Neural cell (in vitro differentiated cells): ENCODE data around the gene FHAD1. TPM values are rescaled to one million over a fixed set of nuclear protein-coding genes. Genes with fewer than 3 reads are reported as not detected.

Experiments used
- H2AFZ ChIP-seq: fragments of 200-600, 300-800 bp; sonication (generic), shearing (Covaris generic); 2 replicates; pipeline ENCODE4 v1.6.0; 2014; ENCODE audit warnings: low read depth, mild to moderate bottlenecking, antibody characterized with exemption, low read length, moderate library complexity
- H3F3A ChIP-seq: fragments of 200-600 bp; shearing (Covaris generic); 2 replicates; pipeline ENCODE4 v1.6.1; 2016; ENCODE audit warnings: mild to moderate bottlenecking, moderate library complexity, mixed read lengths, antibody characterized with exemption, low read length; ENCODE audit not compliant: insufficient read depth, poor library complexity, severe bottlenecking
- H3K27ac ChIP-seq: fragments of 200-600, 300-800 bp; sonication (generic), shearing (Covaris generic); 2 replicates; pipeline ENCODE4 v1.5.1; 2014; ENCODE audit warnings: mild to moderate bottlenecking, low read length, moderate library complexity
- H3K27me3 ChIP-seq: fragments of 300-800, 200-600 bp; sonication (generic), shearing (Covaris generic); 2 replicates; pipeline ENCODE4 v1.6.0; 2014; ENCODE audit warnings: mild to moderate bottlenecking, low read depth, low read length, moderate library complexity; ENCODE audit not compliant: insufficient read depth
- H3K36me3 ChIP-seq: fragments of 300-800, 200-600 bp; sonication (generic), shearing (Covaris generic); 2 replicates; pipeline ENCODE4 v1.5.1; 2014; ENCODE audit warnings: mild to moderate bottlenecking, antibody characterized with exemption, low read length, moderate library complexity; ENCODE audit not compliant: insufficient read depth
- H3K4me2 ChIP-seq: fragments of 300-800, 200-600 bp; sonication (generic), shearing (Covaris generic); 2 replicates; pipeline ENCODE4 v1.6.0; 2014; ENCODE audit warnings: mild to moderate bottlenecking, low read length
- H3K4me3 ChIP-seq: fragments of 300-800, 200-600 bp; sonication (generic), shearing (Covaris generic); 2 replicates; pipeline ENCODE4 v1.5.1; 2014; ENCODE audit warnings: mild to moderate bottlenecking, low read length, moderate library complexity
- H3K79me2 ChIP-seq: fragments of 200-600 bp; shearing (Covaris generic); replicated peaks from 2 replicates; pipeline ENCODE4 v1.6.0; 2014; ENCODE audit warnings: mild to moderate bottlenecking, low read length, moderate library complexity; ENCODE audit not compliant: insufficient read depth
- H3K9ac ChIP-seq: fragments of 300-800, 200-600 bp; sonication (generic), shearing (Covaris generic); 2 replicates; pipeline ENCODE4 v1.6.1; 2016; ENCODE audit warnings: mild to moderate bottlenecking, low read length, mixed read lengths
- H3K9me2 ChIP-seq: fragments of 200-600 bp; shearing (Covaris generic); 2 replicates; pipeline ENCODE4 v1.6.1; 2016; ENCODE audit warnings: mild to moderate bottlenecking, low read length, mixed read lengths; ENCODE audit not compliant: insufficient read depth
- H3K9me3 ChIP-seq: fragments of 200-600, 300-800 bp; sonication (generic), shearing (Covaris generic); 2 replicates; pipeline ENCODE4 v1.6.1; 2016; ENCODE audit warnings: mild to moderate bottlenecking, mixed run types, low read length, moderate library complexity, mixed read lengths
- H4K20me1 ChIP-seq: fragments of 200-600 bp; shearing (Covaris generic); 2 replicates; pipeline ENCODE4 v1.6.1; 2016; ENCODE audit warnings: mild to moderate bottlenecking, mixed run types; ENCODE audit not compliant: insufficient read depth
- EP300 ChIP-seq: fragments of 450-650 bp; conservative IDR thresholded peaks from 2 replicates; pipeline ENCODE4 v1.6.1; 2014; ENCODE audit warnings: antibody characterized with exemption, mild to moderate bottlenecking, moderate library complexity; ENCODE audit not compliant: poor library complexity, severe bottlenecking
- EZH2 ChIP-seq: fragments of 200-600, 300-800 bp; shearing (Covaris generic), sonication (generic); IDR thresholded peaks from 2 replicates; pipeline ENCODE4 v1.6.1; 2014; ENCODE audit warnings: antibody characterized with exemption, low read length, borderline replicate concordance, mild to moderate bottlenecking; ENCODE audit not compliant: insufficient read depth, poor library complexity, severe bottlenecking
- MXI1 ChIP-seq: fragments of 450-650 bp; conservative IDR thresholded peaks from 2 replicates; pipeline ENCODE4 v1.6.1; 2014; ENCODE audit warnings: antibody characterized with exemption, mild to moderate bottlenecking; ENCODE audit not compliant: poor library complexity, severe bottlenecking
- POLR2AphosphoS5 ChIP-seq: IDR thresholded peaks from 2 replicates; pipeline ENCODE4 v1.6.1; 2012
- RAD21 ChIP-seq: fragments of 450-650 bp; conservative IDR thresholded peaks from 2 replicates; pipeline ENCODE4 v1.6.1; 2014; ENCODE audit warnings: antibody characterized with exemption, mild to moderate bottlenecking, moderate library complexity
- SMC3 ChIP-seq: fragments of 450-650 bp; conservative IDR thresholded peaks from 2 replicates; pipeline ENCODE4 v1.6.1; 2014; ENCODE audit warnings: antibody characterized with exemption, mild to moderate bottlenecking, moderate library complexity; ENCODE audit not compliant: poor library complexity
- TAF1 ChIP-seq: IDR thresholded peaks from 2 replicates; pipeline ENCODE4 v1.6.1; 2012; ENCODE audit warnings: low read depth
- polyA minus RNA-seq: library from RNA; depleted of rRNA, polyadenylated mRNA; stranded (reverse); fragments of >200 nt; gene quantifications from 2 replicates; pipeline ENCODE4 v1.2.3, GENCODE V29; 2014
- polyA plus RNA-seq: library from polyadenylated mRNA; depleted of rRNA; stranded (reverse); fragments of >200 nt; gene quantifications from 2 replicates; pipeline ENCODE4 v1.2.3, GENCODE V29; 2014
- TF ChIP-seq, protein P1 (sequence below): fragments of 450-650 bp; IDR thresholded peaks from 2 replicates; pipeline ENCODE4 v1.5.1; 2014; ENCODE audit warnings: antibody characterized with exemption, mild to moderate bottlenecking, moderate library complexity; ENCODE audit not compliant: poor library complexity, severe bottlenecking
- TF ChIP-seq, protein P2 (sequence below): IDR thresholded peaks from 2 replicates; pipeline ENCODE4 v1.6.1; 2012; ENCODE audit warnings: borderline replicate concordance

The FHAD1 gene
- polyA plus RNA-seq (0.46 TPM in 1 of 2 replicates, not detected in the other), polyA minus RNA-seq (0.46 and 0.97 TPM in 2 replicates)

DNA sequence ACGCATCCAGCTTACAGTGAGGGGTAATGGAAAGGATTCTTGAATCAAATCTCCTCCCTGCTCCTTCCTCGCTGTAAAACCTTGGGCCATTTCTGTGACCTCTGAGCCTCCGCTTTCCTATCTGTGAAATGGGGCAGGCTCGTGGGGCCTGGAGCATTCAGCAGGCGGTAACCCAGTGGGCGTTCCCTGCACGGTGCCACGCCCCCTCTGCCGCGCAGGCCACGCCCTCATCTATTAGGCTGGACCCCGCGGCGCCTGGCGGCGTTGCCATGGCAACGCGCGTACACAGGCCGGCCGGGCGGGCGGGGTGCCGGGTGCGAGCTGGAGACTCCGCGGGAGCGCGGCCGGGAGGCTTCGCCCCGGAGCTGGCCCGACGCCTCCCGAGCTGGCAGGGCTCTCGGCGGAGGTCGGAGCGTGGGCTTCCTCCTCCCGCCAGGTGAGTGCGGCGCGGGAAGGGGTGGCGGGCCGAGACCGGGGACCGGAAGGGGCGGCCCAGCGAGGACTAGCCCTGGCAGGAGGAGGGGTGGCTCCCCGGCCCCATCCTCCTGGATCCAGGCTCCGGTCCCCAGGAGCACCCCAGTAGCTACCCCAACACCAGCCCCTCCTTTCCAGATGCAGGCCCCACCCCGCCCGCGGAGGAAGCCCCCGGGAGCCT, at the start of gene FHAD1:
FHAD1 (plus strand) TSS at position 264 of the 655 bp plus-strand sequence. CDS start 4,562 bp downstream, outside the sequence.
- H4K20me1 ChIP-seq, result no peaks in the 10 kb centered on the region
- no peaks in the 10 kb centered on the region for H3K9me3 ChIP-seq
- H2AFZ ChIP-seq, result no peak within 1 kb of the TSS
- no peaks in the 10 kb centered on the region for H3K27me3 ChIP-seq
- H3K27ac ChIP-seq, result no peak within 1 kb of the TSS
- H3K9ac ChIP-seq, result peak within 1 kb of the TSS; percentile 42
- H3K36me3 ChIP-seq, result no peaks in the 10 kb centered on the region
- TF ChIP-seq POLR2AphosphoS5 (no peak), MXI1 (peak; percentile 64), TAF1 (no peak), EZH2 (no peak), SMC3 (peak; percentile 19), EP300 (peak; percentile 28), RAD21 (no peak)
- TF ChIP-seq, protein P1, sequence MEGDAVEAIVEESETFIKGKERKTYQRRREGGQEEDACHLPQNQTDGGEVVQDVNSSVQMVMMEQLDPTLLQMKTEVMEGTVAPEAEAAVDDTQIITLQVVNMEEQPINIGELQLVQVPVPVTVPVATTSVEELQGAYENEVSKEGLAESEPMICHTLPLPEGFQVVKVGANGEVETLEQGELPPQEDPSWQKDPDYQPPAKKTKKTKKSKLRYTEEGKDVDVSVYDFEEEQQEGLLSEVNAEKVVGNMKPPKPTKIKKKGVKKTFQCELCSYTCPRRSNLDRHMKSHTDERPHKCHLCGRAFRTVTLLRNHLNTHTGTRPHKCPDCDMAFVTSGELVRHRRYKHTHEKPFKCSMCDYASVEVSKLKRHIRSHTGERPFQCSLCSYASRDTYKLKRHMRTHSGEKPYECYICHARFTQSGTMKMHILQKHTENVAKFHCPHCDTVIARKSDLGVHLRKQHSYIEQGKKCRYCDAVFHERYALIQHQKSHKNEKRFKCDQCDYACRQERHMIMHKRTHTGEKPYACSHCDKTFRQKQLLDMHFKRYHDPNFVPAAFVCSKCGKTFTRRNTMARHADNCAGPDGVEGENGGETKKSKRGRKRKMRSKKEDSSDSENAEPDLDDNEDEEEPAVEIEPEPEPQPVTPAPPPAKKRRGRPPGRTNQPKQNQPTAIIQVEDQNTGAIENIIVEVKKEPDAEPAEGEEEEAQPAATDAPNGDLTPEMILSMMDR, result no peak
- TF ChIP-seq, protein P2, sequence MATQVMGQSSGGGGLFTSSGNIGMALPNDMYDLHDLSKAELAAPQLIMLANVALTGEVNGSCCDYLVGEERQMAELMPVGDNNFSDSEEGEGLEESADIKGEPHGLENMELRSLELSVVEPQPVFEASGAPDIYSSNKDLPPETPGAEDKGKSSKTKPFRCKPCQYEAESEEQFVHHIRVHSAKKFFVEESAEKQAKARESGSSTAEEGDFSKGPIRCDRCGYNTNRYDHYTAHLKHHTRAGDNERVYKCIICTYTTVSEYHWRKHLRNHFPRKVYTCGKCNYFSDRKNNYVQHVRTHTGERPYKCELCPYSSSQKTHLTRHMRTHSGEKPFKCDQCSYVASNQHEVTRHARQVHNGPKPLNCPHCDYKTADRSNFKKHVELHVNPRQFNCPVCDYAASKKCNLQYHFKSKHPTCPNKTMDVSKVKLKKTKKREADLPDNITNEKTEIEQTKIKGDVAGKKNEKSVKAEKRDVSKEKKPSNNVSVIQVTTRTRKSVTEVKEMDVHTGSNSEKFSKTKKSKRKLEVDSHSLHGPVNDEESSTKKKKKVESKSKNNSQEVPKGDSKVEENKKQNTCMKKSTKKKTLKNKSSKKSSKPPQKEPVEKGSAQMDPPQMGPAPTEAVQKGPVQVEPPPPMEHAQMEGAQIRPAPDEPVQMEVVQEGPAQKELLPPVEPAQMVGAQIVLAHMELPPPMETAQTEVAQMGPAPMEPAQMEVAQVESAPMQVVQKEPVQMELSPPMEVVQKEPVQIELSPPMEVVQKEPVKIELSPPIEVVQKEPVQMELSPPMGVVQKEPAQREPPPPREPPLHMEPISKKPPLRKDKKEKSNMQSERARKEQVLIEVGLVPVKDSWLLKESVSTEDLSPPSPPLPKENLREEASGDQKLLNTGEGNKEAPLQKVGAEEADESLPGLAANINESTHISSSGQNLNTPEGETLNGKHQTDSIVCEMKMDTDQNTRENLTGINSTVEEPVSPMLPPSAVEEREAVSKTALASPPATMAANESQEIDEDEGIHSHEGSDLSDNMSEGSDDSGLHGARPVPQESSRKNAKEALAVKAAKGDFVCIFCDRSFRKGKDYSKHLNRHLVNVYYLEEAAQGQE, result no peak
- no peaks in the 10 kb centered on the region for H3F3A ChIP-seq
- H3K79me2 ChIP-seq, result no peaks in the 10 kb centered on the region
- H3K4me3 ChIP-seq, result peak within 1 kb of the TSS; percentile 69
- H3K9me2 ChIP-seq, result no peaks in the 10 kb centered on the region
- H3K4me2 ChIP-seq, result no peak within 1 kb of the TSS

DNA sequence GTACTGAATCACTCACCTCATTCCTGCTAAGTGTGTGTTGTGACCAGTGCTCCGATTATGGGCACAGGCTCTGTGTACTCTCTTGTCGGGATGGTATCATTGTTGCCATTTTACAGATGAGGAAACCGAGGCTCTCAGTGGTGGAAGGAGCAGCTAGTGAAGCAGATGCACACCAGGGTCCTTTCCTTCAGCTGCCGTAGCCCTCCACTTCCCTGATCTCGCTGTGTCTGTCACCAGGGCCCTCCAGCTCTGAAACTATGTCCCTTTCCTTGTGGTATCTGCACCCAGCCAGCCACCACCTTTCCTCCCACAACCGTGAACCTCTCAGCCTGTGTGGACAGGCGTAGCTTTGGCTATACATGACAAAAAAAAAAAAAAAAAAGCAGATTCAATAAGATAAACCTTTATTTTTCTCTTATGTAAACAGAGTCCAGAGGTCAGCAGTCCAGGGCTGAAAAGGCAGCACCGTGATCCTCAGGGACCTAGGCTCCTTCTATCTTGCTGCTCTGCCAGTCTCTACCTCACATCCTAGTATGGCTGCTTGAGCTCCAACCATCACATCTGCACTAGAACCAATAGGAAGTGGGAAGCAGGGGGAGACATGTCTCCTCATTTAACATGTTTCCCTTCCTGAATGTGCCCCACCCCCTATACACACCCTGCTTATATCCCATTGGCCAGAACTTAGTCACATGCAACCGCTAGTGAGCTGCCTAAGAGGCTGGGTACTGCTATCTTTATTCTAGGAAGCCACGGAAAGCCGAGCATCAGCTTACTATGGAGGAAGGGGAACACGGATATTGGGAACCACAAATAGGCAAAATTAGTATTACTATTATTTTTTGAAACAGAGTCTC, 49.2 kb upstream of the FHAD1 start:
- Histone ChIP-seq H3K27me3 (no peaks in the 10 kb centered on the region), H2AFZ (no peak overlapping the region), H3K27ac (no peak overlapping the region), H3K4me3 (no peak overlapping the region), H3K36me3 (no peaks in the 10 kb centered on the region), H3K9me2 (no peaks in the 10 kb centered on the region), H3F3A (no peaks in the 10 kb centered on the region), H4K20me1 (no peaks in the 10 kb centered on the region), H3K9me3 (no peaks in the 10 kb centered on the region), H3K4me2 (no peak overlapping the region), H3K79me2 (no peaks in the 10 kb centered on the region), H3K9ac (no peak overlapping the region)
- no peak for TF ChIP-seq TAF1
- no peak for TF ChIP-seq POLR2AphosphoS5
